IPS-NIHi7 (cell line): ENCODE measurements around the gene C18orf63.
"Not testable (repeated sequence)": the region's sequence is repeated elsewhere in the genome, so short reads cannot be mapped to it uniquely, and the experiment has no call there.

Source experiments
- DNase-seq: peaks from one replicate; pipeline ENCODE4 v3.0.0; 2012; ENCODE audit warnings: mixed read lengths; ENCODE audit errors: extremely low spot score

C18orf63 gene

DNA sequence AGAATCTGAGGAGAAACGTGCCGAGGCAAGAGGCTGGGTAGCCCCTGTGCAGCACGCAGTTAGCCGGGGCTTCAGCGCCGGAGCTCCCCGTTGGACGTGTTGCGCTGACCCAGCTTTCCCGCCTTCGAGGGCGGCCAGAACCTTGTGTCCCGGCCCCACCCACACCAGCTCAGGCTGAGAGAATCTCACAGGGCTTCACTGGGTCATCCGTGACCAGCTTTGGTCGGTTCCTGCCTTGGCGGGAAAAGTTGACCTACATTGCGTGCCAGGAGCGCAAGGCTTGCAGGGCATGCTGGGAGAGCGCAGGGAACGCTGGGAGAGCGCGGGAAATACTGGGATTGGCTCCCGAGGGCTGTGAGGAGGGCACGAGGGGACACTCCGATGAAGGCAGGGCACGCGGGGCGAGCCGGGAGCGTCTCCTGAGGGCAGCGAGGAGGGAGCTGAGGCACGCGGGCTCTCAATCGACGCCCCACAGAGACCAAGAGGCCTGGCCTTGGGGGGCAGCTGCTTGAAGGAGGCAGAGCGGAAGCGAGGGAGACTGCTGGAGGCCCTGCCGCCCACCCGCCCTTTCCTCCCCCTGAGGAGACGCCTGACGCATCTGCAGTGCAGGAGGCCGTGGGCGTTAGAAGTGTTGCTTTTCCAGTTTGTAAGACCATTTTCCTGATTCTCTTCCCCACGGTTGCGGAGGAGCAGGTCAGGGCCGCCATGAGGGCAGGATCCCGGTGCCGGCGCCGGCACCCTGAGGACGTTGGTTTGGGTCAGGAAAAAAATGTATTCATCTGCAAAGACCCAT, at the start of gene C18orf63:
Gene C18orf63, plus strand, starts transcription at position 376 of the 793 bp plus-strand sequence. CDS start 2,027 bp downstream, outside the sequence.
- no peak for DNase-seq

DNA sequence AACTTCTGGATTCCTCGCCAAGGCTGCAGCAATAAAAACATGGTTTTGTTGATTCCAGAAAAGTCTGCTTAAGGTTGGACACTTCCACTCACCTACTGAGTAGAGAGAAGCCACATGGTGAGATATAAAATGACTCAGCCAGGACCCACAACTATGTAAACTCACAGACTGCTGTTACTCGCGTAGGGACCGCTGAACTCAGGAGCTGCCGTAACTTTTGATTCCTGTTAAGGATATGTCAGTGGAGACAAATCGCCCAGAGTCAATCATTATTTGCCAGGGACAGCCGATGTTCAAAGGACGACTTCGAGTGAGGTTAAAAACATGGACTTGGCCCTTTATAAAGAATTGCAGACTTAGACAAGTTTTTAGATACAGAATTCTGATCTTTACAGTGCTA, 49.5 kb upstream of the C18orf63 start:
- no peak for DNase-seq

DNA sequence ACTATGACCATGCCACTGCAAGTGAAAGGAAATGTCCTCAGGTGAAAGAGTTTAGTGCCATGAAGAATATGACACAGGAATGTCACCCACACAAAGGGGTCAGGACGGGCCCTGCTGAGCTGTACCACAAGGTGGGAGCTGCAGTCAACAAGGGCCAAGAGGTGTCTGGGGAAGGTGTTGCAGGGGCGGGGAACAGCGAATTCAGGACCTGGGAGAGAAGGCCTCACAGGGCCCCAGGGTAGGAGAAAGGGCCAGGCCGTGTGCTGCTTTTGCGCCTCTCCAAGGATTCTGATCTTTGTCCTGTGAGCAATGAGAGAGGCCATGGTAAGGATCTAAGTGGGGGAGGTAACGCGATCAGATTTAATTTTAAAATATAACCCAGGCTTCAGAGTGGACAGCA, 47.5 kb upstream of the C18orf63 start:
- DNase-seq: no peak

DNA sequence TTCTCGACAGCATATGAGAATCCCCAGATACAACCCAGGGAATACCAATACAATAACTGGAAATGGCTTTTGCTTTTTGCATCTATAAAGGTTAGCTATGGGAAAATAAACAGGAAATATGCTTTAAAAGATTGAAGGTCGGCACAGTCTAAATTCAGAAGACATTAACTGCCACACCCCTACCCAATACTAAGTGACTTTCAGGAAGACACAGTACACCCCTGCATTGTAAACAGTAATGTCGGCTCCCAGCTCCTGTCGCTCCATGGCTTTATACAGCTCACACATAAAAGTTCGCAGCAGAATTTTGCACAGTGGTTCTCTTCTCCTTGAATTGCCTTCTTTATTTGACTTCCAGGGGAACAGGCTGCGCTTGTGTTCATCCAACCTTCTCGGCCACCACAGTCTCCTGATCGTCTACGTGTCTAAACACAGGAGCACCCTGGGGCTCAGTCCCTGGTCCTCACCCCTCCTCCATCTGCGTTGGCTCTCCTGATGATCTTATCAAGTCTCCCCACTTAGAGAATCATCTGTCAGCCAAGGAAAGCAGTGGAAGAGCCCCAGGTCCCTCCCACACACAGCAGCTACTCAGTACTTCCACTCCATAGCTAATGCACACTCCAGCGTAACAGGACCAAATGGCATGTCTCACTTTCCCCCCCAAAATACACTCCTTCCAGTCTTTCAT, 46.6 kb upstream of the C18orf63 start:
- DNase-seq: no peak

DNA sequence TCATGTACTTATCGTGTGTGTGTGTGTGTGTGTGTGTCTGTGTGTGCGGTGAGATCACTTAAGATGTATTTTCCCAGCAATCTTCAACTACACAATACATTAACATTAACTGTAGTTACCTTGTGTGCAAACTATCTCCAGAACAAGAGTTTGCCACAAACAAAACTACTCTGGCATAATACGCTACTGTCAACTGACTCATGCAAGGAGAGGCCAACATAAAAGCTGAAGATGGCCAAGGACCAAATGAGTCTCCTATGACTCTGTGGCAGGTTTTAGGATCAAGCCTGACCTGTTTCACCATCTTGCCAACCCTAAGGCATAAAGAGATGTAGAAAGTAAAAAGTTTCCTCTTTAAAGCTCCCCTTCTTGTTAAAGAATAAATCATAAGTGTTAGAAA, 44.0 kb upstream of the C18orf63 start:
- no peak for DNase-seq

DNA sequence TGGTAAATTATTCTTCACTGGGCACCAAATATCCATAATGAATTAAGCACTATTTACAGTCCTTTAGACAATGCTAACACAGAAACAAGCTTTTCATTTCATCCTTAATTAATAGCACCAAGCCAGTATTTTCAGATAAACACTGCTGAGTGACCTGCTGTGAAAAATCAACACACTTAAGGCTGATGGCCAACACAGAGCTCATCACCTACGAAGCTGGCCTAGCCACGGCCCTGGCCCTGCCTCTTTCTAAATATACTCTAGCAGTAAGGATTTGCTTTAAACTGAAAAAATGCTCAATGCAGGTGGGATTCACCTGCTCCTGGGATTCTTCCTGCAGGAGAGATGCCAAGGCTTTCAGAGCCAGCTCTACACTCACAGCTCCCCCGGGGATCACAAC, 42.2 kb upstream of the C18orf63 start:
- DNase-seq: no peak

DNA sequence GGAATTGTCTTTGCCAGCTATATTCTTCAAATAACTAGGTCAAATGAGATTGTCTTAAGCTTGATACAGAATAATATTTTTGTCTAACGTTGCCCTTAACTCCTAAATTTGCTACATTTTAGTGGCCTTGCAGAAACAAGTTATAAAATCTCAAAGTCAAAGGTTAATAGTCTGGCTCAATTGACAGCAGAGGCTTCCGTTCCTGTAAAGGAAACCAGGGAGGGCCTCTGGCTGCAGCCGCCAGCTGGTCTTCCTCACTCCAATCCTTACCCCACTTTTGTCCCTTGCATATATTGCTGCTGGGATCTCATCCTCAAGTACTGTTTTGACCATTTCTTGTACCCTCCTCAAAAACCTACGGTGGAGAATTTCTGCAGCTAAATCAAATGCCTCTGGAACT, 40.9 kb upstream of the C18orf63 start:
- no peak for DNase-seq

DNA sequence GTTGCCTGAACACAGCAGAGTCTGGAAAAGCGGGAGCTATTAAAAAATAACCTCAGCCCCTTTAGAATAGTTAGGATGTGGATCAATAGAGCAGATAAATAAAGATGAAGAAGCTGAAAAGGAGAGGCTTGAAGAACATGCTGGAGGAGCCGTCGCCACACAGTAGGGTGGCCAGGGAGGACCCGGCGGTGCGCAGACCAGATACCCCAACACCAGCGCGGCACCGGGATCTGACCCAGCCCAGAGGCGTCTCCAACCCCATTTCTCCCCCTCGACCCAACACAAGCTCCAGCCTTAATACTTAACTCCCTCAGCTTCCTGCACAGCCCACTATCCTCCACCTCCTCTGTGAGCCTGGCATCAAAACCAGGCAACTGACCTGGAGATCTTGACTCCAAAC, 39.9 kb upstream of the C18orf63 start:
- DNase-seq: no peak

DNA sequence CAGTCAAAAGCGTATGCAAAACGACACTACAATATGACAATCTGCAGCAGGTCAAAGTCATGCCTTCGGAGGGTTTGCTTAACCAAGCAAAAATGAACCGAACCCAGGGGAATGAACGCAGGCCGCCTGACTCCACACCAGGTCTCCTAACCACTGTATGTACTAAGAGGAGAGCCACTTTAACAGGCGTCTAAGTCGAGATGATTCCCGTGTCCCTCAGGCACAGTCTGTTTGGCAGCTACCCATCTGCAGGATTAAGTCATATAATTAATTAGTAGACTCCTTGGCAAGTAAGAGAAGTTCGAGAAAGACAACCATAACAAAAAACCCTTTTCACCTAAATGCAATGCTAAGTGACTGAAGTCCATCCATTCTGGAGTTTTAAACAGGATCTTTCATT, 39.0 kb upstream of the C18orf63 start:
- no peak for DNase-seq

DNA sequence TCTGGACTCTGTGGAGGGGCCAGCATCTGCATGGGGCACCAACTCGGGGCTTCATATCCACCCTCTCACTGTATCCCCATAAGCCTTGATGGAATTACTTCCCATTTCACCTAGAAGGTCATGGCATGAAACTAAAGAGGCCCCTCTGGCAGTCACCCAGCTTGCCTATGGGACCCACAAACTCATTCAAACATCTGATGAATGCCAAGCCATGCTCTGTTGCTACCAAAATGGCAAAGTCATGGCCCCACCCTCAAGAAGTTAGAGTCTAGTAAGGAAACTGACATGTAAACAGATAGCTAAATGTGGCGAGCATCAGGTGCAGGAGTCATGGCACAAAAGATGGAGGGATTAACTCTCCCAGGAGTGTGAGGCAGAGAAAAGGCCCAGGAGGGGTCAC, 38.3 kb upstream of the C18orf63 start:
- no peak for DNase-seq

DNA sequence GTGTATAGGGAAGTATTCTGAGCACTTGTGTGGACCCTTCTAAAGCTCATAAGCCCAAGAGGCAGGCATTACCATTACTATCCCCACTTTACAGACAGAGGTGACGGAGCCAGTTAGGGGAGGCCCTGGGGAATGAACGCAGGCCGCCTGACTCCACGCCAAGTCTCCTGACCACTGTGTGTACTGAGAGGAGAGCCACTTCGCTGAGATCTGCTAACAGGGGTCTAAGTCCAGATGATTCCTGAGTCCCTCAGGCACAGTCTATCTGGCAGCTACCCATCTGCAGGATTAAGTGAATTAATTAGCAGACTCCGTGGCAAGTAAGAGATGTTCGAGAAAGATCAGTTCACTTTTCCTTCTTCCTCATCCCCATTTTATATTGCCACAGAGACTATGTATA, 37.6 kb upstream of the C18orf63 start:
- DNase-seq: no peak

DNA sequence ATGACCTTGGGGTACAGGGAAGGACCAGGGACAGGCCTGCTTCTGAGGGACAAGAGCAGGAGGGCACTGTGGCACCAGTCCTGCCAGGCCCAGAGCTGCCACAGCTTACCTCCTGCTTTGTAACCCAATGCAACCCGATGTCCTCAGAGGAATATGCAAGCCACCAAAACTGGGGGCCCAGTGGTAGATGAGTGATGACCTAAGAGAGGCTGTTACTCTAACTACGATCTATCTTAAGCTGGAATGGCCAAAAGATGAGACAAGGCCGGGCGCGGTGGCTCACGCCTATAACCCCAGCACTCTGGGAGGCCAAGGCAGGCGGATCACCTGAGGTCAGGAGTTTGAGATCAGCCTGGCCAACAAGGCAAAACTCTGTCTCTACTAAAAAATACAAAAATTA, 36.7 kb upstream of the C18orf63 start:
- no peak for DNase-seq

DNA sequence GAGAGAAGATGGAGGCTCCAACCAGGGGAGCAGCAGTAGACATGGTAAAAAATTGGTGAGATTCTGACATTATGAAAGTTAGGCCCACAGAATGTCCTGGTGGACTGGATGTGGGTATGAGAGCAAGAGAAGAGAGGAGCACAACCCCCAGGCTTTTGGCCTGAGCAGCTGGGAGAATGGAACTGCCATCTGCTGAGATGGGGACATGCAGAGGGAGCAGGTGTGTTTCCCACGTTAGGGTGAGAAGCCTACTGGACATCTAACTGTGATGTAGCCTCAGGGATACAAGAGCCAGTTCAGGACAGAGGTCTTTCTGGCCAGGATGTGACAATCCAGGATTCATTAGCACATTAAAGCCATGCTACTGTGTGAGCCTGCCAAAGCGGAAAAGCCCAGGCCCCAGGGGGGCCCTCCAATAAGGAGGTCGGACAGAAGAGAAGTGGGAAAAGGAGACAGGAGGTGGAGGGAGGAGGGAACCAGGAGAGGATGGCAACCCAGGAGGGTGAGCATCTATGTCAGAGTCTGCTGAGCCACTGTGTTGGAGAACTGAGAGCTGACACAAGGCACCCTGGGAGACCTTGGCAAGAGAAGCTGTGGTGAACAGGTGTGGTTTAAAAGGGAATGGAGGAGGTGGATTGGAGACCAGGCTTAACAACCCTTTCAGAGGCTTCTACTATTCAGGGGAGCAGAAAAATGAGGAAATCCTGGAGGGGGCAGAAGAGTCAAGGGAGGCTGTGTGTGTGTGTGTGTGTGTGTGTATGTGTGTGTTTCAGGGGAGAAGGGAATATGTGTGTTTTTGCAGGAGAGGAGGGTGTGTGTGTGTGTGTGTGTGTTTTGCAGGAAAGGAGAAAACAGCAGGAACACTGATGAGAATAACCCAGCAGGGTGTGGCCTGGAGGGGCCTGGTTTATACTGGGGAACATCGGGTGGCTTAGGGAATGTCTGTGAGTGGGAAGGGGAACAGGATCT, 34.3 kb upstream of the C18orf63 start:
- peak; percentile 62 for DNase-seq

DNA sequence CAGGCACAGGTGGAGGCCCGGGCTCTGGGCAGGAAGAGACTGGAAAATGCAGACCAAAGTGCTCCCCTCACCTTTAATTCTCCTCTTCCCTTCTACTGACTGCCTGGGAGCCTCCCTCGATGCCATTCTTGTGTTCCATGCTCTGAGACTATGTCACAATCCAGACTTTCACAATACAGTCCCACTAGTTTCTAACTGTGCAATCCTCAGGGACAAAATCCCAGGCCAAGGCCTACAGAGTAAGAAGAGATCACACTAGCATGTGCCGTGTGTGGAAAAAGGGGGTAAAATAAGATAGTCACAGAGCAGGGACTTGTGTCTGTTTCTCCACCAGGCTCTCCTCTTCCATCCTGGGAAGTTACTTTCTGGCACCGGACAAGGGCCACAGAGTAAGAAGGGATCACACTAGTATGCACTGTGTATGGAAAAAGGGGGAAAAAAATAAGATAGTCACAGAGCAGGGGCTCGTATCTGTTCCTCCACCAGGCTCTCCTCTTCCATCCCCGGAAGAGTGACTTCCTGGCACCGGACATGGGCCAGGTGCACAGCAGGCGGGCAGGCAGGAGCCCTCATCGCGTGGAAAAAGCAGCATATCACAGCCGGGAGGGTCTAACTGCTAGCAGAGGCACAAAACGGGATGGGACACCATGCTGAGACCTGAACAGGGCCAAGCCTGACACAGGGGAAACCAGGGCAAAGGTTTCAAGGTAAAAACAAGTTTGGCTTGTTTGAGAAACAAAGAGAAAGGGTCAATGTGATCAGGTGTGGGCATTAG, 33.5 kb upstream of the C18orf63 start:
- peak; percentile 41 for DNase-seq

DNA sequence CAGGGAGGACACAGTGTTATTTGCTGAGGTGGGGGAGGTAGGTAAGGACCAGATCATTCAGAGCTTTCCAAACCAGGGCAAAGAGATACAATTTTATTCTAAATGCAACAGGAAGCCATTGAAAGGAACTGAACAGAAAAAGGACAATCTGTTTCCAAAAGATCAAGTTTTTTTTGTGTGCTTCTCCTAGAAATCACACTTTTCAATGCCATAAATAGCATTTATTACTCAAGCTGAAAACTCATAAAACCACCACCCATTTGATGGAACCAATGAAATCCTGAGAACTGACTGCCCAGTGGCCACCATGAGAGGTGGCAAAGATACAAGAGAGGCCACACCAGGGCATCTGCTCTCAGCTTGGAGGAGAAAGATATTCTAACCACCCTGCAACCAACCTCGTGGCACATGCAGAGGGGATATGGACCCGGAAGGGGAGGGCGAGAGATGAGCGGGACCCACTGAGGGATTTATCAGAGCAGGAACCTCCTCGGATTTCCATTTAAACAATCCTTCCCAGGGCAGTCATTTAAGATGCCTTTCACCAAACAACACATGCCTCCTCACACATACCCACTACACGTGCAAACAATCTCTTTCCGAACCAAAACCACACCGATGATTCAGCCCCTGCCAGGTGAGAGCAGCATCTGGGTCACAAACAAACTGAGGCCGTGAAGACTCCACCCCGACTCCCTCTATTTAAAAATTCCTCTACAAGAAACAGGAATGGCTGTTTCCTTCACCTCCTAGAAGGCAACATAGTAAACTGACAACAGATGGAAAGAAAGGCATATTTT, 32.7 kb upstream of the C18orf63 start:
- no peak for DNase-seq

DNA sequence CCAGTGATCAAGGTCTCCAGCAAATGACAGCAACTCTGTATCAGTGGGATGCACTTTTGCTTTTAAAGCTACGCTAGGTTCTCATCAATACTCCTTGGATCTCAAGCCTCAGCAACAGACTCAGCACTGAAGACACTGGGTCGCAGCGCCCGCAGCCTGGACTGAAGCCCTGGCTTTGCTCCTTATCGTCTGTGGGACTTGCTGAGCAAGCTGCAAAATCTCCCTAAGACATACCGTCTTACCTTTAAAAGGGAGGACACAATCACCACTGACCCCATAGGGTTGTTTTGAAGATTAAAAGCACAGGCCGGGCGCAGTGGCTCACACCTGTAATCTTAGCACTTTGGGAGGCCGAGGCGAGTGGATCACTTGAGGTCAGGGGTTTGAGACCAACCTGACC, 32.0 kb upstream of the C18orf63 start:
- no peak for DNase-seq

DNA sequence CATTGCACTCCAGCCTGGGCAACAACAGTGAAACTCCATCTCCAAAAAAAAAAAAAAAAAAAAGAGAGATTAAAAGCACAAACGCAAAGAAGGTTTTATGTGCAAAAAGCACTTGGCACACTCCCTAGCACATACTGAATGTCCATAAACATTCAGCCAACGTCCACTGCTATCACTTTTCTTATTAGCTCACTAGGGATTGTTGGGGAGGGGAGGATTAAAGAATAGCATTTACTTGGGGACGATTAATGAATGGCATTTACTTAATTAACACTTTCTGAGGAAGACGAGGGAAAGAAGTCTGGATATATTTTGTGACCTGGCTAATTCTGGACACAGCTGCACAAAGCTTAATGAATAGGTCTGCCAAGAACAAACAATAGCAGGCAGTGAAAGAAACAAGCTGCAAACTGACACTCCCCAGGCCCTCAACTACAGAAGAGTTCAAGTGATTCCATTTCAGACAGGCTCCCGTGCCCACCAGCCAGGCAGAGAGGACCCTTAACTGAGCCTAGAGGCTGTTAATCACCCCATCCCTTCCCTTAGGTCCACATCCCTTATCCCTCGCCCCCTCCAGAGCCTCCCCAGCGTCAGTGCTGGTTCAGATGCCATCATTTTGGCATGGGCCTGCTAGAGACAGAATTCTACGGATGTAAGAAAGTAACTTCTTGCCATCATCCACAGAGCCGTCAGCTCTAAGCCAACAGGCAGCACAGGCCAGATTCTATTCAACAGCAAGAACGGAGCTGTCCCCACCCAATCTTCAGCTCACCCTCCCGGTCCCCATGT, 31.3 kb upstream of the C18orf63 start:
- DNase-seq: no peak

DNA sequence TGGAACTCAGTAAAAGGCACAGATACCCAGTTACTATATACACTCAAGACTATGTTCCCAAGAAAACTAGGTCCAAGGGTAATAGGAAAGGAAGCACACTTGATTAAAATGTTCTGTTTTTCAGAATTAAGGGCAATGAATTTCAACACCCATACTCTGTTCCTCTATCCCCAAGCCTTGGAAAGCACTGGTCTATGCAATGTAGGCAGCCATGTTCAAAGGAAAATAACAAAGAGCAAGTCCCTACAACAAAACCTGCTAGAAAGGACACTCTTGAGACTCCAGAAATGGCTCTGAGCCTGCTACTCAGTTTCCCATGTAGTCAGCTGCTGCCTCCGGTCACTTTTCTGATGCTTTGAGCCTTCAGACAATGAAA, 30.7 kb upstream of the C18orf63 start:
- no peak for DNase-seq

DNA sequence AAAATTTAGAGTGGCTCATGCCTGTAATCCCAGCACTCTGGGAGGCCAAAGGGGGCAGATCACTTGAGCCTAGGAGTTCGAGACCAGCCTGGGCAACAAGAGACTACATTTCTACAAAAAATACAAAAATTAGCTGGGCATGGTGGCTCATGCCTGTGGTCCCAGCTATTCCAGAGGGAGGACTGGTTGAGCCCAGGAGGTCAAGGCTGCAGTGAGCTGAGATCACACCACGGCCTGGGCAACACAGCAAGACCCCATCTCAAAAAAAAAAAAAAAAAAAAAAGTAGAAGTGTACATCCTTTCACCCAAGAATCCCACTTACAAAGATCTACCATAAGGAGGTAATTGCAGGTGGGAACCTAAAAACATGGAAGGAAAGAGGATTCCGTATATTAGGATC, 30.1 kb upstream of the C18orf63 start:
- DNase-seq: not testable (repeated sequence)
